ENCODE data around the gene SAMD4A. TPM values are rescaled to one million over a fixed set of nuclear protein-coding genes. Genes with fewer than 3 reads are reported as not detected.

Gene SAMD4A
- total RNA-seq, 1 donor from 2014 or later = 57.2 TPM

DNA sequence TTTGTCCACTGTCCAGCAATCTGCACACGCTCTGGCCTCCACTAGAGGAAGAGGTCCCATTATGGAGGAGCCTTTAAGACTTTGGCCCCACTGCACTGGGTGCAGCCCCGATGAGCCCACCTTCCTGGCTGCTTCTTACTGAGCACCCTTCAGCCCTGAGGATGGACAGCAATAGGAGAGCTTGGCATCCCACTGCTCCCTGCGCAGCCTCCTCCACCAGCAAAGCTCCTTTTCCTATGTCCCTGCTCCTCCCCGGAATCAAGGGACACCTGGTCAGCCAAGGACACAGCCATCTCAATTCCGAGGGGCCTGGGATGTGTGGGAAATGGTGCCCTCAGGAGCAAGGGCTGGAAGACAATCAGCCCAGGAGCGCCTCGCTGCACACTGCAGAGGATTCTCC, 241.0 kb downstream of the SAMD4A start:
- DNase-seq = no peak

DNA sequence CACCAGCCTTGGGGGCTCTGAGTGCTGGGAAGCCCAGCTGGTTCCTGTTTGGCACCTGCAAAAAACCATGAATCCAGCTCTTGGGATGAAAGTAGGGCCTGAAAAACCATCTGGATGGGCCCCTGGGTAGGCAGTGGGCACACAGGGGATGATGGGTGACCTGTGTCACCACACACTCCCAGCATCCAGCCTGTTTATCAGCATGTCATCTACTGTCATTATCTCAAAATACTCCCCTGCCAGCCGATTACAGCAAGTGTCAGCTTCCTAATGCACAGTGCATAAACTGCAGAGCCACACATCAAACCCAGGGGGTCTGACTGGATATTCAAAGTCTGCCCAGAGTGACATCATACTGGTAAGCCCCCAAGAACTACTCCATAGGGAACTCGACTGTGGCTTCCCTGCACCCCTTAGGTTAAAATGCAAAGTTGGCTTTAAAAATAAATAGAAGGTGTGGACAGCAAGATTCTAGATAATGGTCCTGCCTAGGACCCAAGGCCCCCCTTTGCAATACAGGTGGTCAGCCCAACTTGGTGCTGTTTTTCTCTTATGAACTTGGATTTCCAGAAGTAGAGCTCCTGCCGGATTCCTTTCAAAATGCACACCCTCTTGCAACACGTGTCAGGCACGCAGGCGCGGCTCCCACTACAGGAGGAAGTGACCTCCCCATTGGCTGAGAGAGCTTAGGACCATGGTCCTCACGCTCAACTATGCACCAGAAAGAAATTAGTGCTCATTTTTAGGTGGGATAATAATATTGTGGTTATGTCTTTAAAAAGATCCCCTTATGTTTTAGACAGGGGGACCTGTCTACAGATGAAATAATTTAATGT, 241.6 kb downstream of the SAMD4A start:
- DNase-seq = no peak

DNA sequence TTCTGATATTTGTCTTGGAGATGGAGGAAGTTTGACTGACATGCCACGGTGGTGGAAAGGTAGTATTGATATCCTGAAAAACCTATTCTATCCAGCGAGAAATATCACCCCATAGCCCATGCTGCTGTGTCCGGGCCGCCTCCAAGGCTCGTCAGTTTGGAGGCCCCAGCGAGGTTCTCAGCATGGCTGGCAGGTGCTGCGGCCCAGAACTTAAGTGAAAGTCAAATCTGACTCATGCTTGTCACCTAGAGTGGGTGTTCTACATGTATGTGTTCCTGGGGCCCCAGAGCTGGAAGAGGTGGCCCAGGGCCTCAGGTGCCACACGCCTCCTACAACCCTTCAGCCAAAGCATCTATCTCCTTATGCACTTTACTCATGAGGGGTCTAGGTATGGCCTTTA, 242.8 kb downstream of the SAMD4A start:
- DNase-seq = no peak

DNA sequence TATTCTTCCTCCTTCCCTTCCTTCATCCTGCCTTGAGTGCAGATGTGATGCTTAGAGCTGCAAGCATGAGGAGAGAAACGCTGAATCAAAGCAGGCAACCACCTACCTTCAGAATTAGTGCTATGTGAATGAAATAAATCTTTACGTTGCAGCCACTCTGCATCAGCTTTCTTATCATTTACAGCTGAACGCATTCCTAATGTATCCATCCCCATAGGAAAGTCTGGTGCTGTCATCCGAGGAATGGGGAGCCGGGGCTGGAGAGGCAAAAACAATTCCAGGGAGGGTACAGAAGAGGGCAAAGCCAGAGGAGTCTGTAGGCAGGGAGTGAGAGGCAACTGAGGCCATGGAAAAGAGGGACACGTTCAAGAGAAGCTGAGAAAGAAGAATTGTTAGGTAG, 245.7 kb downstream of the SAMD4A start:
- DNase-seq = no peak

DNA sequence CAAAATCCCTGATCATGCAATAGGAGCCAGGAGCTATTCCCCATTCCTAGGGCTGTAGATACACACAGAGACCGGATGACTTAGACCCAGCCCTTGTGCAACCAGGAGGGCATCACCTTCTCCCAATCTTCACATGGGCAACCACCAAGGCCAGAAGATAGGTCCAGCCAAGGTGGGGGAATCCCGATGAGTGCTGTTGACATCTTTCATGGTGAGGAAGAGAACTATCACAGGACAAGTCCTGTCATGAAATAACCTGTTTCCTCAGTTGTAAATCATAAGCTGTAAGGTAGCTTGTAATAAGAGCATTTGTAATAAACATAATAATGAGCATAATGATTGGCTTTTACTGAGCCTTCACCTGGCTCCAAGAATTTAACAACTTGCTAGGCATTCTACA, 246.2 kb downstream of the SAMD4A start:
- DNase-seq = no peak

DNA sequence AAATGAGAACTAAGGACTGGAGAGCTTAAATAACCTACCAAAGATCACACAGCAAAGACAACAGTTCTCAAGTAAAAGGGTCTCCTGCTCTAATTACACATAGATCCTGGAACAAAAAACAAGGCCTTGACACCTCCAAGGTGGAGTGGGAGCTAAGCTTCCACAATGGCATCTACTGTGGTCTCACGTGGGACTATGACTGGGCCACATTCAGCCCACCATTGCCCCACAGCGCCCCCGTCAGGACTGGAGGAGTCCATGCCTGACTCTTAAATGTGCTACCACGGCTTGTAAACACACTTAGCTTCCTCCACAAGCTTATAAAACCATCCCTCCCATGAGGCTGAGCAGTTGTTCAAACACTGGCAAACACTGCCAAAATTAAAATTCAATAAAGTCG, 247.1 kb downstream of the SAMD4A start:
- no peak for DNase-seq

DNA sequence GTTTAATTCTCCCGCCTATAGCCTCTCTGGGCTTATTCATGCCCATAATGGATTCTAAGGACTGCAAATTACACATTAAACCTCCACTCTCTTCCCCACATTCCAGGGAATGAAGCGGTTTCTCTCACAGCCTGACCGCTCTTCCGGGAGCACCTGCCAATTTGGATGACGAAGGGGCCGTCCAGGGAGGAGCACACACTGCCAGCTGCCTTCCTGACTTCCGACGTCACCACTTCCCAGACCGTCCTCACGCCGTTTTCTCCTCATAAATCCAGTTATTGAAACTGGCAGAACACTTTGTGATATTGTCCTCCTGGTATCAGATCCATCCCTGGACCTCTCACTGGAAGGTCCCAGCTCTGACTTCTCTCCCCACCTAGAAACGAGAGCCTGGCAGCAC, 248.1 kb downstream of the SAMD4A start:
- DNase-seq = peak; percentile 67

DNA sequence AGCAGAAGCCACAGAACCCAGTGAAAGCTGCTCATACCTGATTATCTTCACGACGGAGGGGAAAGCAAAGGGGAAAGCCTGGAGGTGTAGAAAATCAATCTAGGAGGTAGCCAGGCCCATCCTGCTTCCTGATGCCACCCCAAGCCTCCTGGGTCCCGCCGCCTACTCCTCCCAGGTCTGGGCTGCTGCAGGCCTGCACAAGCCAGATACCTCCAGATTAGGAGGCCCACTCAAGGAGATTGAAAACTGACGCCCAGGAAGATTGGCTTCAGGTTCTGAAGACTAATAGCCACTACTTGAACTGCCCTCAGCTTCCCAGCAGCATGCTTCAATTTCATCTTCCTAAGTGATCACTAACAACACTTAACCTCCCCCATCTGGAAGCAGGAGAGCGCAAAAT, 248.6 kb downstream of the SAMD4A start:
- DNase-seq = no peak

DNA sequence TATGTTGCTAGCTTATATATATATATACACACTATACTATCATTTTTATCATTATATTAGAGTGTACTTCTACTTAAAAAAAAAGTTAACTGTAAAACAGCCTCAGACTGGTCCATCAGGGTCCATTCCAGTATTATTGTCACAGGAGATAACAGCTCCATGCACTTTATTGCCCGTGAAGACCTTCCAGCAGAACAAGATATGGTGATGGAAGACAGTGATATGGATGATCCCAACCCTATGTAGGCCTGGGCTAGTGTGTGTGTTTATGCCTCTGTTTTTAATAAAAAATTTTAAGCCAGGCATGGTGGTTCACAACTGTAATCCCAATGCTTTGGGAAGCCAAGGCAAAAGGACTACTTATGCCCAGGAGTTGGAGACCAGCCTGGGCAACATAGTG, 249.5 kb downstream of the SAMD4A start:
- DNase-seq = no peak

DNA sequence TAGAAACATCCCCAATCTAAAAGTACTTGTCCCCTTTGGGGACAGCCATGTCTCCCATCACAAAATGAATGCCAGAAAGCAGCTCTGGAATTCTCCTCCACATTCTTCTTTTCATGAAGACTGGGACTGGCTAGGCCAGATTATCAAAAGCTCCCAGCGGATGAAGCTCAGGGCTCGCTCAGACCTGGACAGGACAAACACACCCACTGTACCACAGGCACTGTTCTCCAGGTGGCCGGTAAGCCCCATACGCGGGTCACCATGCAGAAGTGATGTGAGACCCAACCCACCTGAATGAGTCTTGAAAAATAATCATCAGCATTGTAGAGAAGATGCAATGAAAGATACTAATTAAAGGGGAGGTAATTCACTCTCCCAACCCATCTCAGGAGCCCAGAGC, 250.6 kb downstream of the SAMD4A start:
- DNase-seq = no peak

DNA sequence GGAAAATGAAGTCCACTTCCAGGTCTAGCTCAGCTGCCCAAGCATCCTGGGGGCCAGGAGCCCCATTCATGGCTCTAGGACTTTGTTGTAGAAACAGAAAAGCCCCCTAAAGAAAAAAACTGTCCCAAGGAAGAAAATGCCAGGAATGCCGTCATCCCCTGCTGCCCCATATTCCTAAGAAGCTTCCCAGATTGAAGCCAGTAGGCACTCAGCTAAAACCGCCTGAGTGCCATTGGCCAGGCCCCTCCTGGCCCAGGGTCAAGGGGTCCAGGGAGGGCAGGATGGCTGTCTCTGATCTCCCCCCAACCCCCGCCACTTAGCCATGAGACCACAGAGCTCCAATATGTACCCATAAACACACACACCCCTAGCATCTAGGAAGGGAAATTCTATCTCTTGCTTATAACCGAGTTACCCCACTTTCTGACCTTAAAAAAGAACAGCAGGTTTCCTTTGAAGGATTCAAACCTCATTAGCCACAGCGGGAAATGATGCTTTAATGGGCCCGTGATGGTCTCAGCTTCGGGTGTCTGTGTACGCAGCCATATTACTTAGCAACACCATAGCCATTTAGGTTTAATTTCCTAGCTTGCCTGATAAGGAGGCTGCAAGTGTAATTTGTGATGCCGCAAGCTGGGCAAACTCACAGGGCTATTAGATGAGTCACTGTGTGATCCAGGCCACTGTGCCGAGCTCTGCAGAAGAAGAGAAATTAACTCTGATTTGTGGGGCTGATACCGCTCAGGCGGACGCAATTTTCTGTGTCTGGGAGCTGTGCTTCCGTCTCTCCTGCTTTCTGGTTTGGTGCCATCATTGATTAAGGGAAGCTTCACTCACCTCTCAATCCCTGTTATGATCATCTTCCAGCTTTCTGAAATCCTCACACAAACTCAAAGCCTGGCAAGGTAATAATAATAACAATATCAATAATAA, 251.5 kb downstream of the SAMD4A start:
- DNase-seq = peak; percentile 69

DNA sequence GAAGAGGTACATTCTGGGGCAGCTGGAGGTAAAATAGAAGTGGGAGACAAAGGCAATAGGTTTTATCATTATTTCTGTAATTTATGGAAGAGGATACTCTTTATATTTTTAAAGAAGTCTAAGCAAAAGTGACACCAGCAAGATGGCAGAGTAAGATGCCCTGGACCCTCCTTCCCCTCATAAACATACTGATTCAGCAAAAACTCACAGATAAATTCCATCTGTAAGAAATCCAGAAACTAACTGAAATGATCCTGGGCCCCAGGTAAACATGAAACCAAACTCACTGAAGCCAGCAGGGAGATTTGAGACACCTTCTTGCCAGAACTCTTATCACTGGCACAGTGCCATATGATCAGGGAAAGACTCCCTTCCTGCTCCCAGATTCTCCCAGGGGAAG, 255.8 kb downstream of the SAMD4A start:
- no peak for DNase-seq

DNA sequence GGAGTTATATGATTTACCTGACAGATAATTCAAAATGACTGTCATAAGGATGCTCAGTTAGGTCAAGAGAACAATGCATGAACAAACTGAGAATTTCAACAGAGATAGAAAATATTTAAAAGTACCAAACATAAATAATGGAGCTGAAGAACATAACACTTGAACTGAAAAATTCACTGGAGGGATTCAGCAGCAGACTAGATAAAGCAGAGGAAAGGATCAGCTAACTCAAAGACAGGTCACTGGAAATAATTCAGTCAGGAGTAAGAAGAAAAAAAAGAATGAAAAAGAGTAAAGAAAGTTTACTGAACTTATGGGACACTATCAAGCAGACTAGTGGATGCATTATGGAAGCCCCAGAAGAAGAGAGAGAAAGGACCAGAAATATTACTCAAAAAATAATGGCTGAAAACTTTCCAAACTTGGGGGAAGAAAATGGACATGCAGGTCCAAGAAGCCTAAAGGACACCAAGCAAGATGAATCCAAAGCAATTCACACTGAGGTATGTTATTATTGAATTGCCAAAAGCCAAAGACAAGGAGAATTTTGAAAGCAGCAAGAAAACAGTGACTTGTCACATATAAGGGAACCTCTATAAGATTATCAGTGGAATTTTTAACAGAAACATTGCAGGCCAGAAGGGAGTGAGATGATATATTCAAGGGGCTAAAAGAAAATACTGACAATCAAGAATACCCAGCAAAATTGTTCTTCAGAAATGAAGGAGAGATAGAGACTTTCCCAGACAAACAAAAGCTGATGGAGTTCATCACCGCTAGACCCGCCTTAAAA, 257.0 kb downstream of the SAMD4A start:
- DNase-seq = no peak

DNA sequence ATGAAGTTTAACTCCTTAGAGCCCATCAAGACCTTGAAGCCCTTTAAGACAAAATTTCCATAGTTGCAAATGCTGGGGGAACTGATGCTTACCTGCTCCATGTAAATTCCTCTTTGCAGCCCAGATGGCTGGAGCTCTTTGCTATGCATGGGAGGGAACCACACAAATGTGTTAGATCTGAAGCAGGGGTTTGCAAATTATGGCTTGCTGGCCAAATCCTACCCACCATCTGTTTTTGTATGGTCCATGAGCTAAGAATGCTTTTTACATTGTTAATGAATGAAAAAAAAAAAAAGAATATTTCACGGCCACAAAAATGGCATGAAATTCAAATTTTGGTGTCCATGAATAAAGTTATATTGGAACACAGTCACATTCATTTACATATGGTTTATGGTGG, 261.1 kb downstream of the SAMD4A start:
- DNase-seq = no peak

DNA sequence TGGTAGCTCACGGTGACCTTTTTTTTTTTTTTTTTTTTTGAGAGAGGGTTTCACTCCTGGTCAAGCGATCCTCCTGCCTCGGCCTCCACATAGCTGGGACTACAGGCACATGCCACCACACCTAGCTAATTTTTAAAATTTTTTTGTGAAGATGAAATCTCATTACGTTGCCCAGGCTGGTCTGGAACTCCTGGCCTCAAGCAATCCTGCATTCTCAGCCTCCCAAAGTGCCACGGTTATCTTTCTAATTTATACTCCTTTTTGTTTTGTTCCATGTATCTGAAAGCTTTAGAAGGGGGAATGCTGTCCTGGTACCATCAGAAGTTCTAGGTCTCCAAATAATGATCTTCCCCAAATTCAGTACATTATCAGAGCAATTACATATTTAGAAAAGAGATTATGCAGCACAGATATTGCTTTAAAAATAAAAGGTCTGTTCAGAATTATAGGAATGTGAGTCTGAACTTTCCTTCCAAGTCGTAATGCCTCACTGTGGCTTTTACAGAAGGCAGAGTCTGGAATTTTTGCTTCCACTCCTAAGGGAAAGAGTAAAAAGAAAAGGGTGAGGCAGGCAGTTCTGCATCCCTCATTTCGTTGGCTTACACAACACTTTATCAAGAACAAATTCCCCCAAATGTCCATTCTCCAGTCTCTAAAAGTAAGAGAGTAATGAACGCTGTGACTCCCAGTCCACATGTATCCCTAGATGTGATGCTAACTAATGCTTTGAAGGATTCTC, 262.7 kb downstream of the SAMD4A start:
- DNase-seq = no peak

DNA sequence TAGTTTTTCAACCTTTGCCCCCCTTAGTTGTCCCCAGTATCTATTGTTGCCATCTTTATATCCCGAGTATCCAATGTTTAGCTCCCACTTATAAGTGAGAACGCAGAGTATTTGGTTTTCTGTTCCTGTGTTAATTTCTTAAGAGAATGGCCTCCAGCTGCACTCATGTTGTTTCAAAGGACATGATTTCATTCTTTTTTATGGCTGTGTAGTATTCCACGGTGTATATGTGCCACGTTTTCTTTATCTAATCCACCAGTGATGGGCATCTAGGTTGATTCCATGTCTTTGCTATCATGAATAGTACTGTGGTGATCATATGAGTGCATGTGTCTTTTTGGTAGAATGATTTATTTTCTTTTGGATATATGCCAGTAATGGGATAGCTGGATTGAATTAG, 263.7 kb downstream of the SAMD4A start:
- DNase-seq = no peak

DNA sequence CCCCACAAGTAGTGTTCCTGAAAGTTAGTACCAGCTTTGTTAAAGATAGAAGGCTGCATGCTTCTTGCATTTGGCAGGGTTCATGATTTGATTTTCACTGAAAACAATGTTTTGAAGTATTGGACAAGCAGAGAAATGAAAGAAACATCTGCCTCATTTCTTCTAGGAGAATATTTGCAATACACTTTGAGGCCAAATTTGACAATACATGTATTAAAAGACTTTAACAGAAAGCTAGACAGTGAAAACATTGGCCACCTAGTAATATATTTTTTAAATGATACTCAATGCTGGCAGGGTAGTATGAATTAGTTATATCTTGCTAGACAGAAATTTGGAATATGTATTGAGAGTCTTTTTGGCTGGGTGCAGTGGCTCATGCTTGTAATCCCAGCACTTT, 267.2 kb downstream of the SAMD4A start:
- no peak for DNase-seq

DNA sequence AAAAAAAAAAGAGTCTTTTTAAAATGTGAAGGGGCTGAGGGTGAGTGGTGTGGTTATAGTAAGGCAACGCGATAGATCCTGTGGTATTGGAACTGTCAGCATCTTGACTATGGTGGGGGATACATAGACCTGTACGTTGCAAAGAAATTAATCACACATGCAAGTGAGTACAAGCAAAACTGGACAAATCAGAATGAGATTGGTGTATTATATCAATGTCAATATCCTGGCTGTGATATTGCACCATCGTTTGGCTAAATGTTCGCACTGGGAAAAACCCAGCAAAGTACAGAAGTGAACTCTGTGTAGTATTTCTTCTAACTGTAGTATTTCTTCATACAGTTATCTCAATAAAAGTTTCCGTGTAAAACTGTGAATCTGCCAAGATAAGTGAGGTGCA, 267.8 kb downstream of the SAMD4A start:
- no peak for DNase-seq

DNA sequence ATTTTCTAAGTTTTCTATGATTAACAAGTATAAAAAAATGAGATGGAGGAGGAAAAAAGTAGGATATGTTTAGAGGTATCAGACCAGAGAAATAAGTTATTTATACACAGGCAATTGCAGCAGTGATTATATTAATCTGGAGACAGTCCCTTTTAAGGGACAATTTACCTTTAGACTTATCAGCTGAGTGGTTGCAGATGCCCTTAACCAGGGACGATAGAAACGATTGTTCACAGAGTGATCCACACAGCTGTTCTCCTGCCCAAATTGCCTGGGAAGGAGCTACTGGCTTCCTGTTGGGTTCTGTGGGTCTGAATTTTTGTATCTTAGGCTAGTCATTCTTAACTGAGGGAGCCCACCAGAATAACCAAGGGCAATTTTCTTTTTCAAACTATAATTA, 269.3 kb downstream of the SAMD4A start:
- DNase-seq = no peak

DNA sequence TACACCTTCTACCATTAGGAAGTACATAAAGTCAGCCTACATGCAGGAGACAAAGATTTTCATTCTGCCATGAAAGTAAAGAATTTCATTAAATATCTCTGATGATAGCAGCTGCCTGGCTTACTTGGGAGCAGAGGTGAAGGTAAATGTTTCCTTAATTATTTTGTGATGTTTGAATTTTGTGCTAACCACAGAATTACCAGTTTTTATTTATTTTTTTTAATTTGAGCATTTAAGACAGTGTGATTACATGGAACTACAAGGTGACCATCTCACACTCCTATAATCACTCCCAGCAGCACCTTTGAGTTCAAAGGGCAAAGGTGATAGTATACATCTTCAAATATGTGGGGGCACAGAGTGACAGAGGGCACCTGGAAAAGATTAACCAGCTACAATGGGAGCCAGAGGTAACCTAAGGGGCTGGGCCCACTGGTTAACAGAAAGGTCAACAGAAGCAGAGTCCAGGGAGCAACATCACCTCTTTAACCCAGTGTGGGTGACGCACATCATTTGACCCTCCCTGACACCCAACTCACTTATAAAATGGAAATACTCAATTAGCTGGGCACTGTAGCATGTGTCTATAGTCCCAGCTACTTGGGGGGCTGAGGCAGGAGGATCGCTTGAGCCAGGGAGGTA, 270.7 kb downstream of the SAMD4A start:
- DNase-seq = no peak

DNA sequence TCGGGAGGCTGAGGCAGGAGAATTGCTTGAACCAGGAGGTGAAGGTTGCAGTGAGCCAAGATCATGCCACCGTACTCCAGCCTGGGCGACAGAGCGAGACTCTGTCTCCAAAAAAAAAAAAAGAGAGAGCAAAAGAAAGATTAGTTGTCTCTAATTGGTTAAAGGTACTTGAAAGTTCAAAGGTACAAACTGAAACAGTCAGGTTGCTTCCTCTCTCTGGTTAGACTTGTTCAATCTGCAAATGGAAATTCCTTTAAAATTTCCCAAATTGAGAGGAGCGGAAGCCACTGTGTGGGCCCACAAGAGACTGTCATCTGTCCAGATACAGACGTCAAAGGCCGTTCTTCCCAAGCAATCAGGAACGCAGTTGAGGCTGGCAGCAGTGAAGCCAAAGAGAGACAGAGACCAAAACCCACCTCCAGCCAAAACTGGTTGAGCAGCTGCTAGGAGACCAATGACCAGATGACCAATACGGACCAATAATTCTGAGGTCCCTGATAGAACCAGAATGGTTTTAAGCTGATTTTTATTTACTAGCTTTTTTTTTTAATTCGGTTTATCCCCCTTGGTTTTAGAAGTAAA, 272.1 kb downstream of the SAMD4A start:
- no peak for DNase-seq
